Stimulated activated CD4-positive, alpha-beta T cell treated with anti-CD3 and anti-CD28 coated beads, Interleukin-1b, Interleukin-23, amount 100 ng/mL, for 1 hour (primary cell): Measurements from ENCODE around the gene ZCWPW2.

Source experiments
- DNase-seq, 2 donors: peaks; one replicate each; pipeline ENCODE4 v3.0.0-alpha.2; 2020; ENCODE audit warnings: low read depth in 2 of 2

ZCWPW2 gene

DNA sequence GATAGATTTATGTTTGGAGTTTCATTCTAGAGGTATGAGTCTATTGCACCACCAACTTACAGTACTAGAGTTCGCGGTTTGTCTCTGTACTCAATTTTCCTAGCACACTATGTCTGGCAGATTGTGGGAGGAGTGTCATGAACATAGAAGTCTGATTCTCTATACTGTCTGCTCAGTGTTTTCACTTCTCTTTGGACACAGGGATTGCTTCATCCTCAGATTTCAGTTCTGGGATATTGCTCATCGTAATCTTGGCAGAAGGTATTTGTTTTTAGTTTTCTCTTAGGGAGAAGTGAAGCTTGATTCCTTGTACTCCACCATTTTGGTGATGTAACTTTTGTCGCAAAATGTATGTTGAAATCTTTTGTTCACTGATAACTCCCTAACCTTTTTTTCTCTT lies 27.9 kb downstream of the ZCWPW2 start:
- DNase-seq = no peak

- no peak for DNase-seq
Observed at GRCh38 chr3:28386049-28386448, 37.5 kb downstream of the ZCWPW2 start.

GRCh38 chr3:28388978-28389377 lies 40.5 kb downstream of the ZCWPW2 start:
- no peak for DNase-seq

DNA sequence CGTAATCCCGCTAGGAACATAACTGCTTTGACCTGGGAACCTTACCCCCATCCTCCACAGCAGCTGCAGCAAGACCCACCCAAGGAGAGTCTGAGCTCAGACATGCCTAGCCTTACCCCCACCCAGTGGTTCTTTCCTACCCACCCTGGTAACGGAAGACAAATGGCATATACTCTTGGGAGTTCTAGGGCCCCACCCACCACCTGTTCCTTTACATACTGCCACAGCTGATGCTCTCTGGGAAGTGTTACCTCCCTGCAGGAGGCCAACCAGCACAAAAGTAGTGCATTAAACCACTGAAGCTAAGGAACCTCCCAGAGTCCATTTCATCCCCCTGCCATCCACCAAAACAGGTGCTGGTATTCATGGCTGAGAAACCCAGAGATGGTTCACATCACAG lies 50.7 kb downstream of the ZCWPW2 start:
- DNase-seq = no peak

- no peak for DNase-seq
Observed at GRCh38 chr3:28406241-28406640, 57.7 kb downstream of the ZCWPW2 start.

- no peak for DNase-seq
Observed at GRCh38 chr3:28449398-28449797, 100.9 kb downstream of the ZCWPW2 start.

GRCh38 chr3:28462866-28463265 lies 114.3 kb downstream of the ZCWPW2 start:
- no peak for DNase-seq

- no peak for DNase-seq
Observed at GRCh38 chr3:28467414-28467813, 118.9 kb downstream of the ZCWPW2 start.

GRCh38 chr3:28476194-28476593 lies 127.7 kb downstream of the ZCWPW2 start:
- no peak for DNase-seq

GRCh38 chr3:28476764-28477163 lies 128.2 kb downstream of the ZCWPW2 start:
- no peak for DNase-seq

GRCh38 chr3:28485164-28485563 lies 136.6 kb downstream of the ZCWPW2 start:
- no peak for DNase-seq

DNA sequence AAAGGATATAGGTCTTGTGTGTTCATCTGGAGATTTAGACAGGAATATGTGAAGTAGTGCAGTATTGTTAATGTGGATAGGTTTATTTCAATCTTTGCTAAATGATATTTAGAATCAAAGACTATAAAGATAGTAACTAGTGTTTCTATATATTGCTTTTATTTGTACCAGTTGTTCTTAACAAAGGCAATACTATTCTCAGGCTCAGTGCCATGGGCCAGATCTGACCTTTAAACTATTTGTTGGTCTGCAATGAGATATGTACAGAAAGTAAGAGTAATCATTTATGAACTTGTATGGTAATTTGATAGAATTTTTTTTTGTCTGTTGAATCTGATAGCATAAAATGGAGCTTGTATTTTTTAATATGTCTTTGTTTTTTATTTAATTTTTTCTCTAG lies 146.8 kb downstream of the ZCWPW2 start:
- no peak for DNase-seq

GRCh38 chr3:28502397-28502937 lies 153.9 kb downstream of the ZCWPW2 start:
- no peak for DNase-seq

GRCh38 chr3:28504976-28505375 lies 156.5 kb downstream of the ZCWPW2 start:
- DNase-seq = no peak

GRCh38 chr3:28521663-28522062 lies 173.1 kb downstream of the ZCWPW2 start:
- DNase-seq = no peak

- no peak for DNase-seq
Observed at GRCh38 chr3:28542351-28542750, 193.8 kb downstream of the ZCWPW2 start.

DNA sequence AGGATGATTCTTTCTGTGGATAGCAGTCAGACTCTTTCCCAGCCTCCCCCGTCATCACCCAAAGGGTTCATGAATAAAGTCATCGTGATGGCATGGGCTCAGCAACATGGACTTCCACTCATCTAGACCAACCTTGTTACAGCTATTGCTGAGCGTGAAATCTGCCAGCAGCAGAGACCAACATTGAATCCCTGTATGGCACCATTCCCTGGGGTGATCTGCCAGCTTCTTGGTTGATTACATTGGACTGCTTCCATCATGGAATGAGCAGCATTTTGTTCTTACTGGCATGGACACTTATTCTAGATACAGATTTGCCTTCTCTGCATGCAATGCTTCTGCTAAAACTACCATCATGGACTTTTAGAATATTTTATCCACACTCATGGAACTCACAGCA lies 195.7 kb downstream of the ZCWPW2 start:
- DNase-seq = no peak

DNA sequence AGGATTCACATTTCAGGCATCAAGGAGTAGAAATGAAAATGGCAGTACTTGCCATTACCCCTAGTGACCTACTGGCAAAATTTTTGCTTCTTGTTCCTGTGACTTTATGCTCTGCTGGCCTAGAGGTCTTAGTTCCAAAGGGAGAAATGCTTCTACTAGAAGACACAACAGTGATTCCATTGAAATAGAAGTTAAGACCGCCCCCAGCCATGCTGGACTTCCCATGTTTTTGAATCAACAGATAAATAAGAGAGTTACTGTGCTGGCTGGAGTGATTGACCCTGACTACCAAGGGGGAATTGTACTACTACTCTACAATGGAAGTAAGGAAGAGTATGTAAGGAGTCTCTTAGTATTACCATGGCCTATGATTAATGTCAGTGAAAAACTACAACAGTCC lies 196.3 kb downstream of the ZCWPW2 start:
- no peak for DNase-seq

DNA sequence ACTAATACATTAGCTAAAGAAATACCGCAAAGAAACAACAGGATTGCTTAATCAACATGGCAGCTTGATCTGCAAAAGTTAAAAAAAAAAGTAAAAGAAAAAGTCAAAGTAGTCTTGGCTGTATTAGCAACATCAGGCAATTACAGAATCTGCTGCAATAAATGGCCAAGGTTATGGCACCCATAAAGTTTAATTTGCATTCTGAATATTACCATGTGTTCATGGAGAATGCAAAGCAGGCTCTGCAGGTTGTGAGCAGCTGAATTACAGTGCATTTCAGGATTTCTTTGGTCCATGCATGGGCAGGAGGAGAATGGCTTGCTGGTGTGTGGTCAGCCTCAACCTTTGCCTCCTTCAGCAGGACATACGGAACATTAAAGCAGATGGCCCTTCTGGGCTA lies 199.2 kb downstream of the ZCWPW2 start:
- DNase-seq = no peak

- DNase-seq = no peak
Observed at GRCh38 chr3:28553175-28553574, 204.7 kb downstream of the ZCWPW2 start.

- DNase-seq = no peak
Observed at GRCh38 chr3:28556195-28556594, 207.7 kb downstream of the ZCWPW2 start.

GRCh38 chr3:28564211-28564610 lies 215.7 kb downstream of the ZCWPW2 start:
- DNase-seq = no peak

DNA sequence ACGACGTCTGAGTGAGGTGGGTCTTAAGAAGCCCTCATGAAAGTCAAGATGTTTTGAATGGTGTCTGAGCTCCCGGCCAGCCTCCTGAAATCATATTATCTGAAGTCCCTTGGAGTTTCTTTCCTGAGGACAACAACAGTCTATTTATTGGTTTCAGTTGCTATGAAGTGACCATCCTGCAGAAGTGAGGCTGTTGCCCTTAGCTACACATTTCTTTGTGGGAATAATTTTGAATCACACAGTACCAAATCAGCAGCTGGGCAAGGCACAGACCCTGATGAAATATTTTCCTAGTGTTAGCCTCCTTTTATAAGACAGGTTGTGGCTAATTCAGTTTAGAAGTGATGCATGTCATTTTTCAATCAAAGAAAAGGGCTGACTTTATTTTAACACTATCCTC lies 220.8 kb downstream of the ZCWPW2 start:
- no peak for DNase-seq

- DNase-seq = no peak
Observed at GRCh38 chr3:28574036-28574435, 225.5 kb downstream of the ZCWPW2 start.
